HG02623 (cell line): ENCODE data around the gene ZDHHC24.
"Not testable (repeated sequence)": the region's sequence is repeated elsewhere in the genome, so short reads cannot be mapped to it uniquely, and the experiment has no call there.

ENCODE experiments used
- ATAC-seq: cut with Tn5 transposase; IDR thresholded peaks from one replicate; pipeline ENCODE4 v1.9.1; 2021; ENCODE audit warnings: moderate library complexity; ENCODE audit not compliant: unreplicated experiment

Gene ZDHHC24

DNA sequence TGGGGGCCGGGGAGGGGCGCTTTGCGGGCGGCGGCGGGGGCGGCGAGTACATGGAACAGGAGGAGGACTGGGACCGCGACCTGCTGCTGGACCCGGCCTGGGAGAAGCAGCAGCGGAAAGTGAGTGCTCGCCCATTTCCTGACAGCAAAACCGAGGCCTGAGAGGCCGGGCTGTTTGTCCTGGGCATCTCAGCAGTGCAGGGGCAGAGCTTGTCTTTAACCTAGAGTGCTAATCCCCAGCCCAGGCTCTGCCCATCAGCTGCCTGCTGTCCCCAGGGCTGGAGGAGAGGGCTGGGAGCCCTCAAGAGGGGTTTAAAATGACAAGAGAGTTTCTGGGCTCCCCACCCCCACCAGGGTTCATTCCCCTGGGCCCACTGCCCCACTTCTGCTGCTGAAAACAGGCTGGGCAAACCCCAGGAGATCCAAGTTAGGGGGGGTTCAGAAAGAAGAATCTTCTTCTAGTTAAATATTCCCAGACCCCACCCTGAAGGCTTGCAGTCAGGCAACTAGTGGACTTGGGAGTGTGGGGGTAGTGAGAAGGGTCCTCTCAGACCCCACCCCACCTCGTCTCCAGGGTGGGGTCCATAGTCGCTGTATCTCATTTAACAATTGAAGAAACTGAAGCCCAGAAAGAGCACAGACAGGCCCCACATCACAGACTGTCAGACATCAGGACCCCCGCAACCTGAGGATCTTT is 1.3 kb upstream of the ZDHHC24 start:
- no peak for ATAC-seq

DNA sequence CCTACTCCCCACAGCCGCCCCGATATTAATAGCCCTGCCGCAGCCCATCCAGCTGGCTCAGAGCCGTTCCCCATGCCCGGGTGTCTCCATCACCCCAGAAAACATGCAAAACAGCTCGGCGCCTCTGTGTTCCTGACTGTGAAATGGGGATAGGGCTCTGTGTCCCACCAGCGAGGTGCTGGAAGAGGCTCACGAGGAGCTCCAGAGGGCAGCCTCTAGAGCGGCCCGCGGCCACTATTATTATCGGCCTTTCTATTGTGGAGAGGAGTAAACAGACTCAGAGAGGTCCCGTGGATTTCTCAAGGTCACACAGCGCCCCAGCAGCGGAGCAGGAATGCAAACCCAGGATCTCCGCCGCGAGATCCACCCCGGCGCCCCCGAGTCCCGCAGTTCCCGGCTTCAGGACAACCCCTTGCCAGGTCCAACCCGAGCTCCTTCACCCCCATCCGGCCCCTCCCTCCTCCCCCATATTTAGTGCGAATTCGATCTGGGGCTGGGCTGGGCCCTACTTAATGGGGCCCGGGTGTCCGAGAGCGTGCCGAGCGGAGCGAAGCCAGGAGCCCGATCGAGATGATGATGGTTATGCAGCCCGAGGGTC is 619 bp upstream of the ZDHHC24 start, which contains the start of gene ACTN3:
ACTN3 (plus strand) TSS at position 536 of the 598 bp plus-strand sequence; CDS start at position 571, 35 bp downstream.
- no peak for ATAC-seq

DNA sequence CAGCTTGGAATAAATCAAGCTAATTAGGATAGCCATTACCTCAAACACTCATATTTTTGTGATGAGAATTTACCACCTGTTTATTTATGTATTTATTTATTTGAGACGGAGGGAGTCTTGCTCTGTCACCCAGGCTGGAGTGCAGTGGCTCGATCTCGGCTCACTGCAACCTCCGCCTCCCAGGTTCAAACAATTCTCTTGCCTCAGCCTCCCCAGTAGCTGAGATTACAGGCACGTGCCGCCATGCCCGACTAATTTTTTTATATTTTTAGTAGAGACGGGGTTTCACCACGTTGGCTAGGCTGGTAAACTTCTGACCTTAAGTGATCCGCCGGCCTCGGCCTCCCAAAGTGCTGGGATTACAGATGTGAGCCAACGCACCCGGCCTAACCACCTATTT is 896 bp downstream of the ZDHHC24 start:
- ATAC-seq, result not testable (repeated sequence)

DNA sequence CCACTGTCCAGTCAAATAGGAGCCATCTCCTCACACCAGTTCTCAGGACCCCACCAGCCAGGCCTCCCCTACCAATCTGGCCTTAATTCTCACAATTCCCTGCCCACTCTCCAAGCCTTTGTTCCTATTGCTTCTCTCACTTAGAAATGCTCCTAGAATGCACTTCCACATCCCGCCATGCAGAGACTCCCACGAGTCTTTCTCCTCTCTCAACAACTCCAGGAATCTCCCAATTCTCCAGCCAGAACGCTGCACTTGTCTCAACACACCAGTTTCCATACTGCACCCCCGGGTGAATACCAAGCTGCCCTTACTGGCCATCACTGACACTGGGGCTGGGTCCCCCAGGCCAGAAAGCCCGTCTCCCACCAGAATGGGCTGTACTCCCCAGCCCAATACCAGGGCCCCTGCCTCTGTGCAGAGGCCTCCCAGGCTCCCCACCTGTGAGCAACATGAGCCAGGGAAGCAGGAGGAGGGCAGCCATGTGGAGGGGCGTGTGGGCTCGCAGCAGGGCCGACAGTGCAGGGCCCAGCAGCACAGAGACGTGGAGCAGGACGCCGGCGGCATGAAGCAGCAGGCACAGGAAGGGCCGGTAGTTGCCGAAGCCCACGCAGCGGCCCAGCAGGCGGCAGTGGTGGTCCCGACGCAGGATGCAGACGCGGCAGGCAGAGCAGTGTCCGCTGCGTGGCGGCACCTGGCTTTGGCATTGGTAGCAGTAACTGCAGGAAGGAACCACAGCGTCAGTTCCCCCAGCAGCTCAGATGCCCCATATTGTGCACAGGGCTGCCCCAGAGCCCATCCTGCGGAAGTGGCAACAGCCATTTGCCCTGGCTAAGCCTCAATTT is 2.4 kb downstream of the ZDHHC24 start:
- ATAC-seq, result no peak

DNA sequence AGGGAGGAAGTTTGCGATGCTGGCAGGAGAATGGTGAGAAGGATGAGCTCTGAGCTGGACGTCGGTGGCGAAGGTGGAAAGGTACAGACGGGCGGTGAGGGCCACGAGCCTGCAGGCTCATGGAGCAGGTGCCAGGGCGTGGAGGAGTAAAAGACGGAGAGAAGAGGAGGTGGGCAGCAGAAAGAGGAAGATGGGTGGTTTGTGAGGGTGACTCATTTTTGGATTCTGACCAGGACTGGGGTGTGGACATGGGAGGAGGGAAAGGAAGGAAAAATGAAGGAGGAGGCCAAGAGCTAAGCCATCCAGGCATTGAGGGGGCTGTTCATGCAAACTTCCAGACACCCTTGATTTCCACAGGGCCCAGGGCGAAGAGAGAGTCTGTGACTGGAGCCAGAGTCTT is 3.5 kb downstream of the ZDHHC24 start:
- ATAC-seq, result no peak

DNA sequence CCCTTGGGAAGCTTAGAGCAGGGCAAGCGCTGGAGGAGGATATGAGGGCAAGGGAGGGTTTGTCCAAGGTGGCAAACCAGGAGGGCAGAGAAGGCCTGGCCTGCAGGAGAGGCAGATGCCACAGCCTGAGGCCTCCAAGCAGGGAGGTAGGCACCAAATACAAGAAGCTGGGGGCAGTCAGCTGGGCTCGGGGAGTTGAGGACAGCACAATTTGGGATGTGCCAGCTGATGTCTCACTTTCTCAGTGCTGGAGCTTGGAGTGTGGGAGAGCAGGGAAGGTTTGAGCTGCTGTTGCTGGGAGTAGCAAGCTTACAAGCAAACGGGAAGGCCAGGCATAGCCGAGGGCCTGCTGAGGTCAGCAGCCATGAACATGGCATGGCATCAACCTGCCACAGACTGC is 4.0 kb downstream of the ZDHHC24 start:
- ATAC-seq, result no peak

DNA sequence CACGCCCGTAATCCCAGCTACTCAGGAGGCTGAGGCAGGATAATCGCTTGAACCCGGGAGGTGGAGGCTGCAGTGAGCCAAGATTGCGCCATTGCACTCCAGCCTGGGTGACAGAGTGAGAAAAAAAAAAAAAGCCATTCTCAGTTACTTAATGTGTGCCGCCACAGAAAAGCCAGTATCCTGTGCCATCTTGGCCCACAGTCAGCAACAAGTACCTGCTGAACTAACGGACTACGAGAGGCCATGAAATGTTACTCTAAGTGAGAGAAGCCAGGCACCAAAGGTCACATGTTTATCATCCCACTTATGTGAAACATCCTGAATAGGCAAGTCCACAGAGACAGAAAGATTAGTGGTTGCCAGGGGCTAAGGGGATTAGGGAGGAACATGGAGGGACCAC is 5.2 kb downstream of the ZDHHC24 start:
- not testable (repeated sequence) for ATAC-seq

DNA sequence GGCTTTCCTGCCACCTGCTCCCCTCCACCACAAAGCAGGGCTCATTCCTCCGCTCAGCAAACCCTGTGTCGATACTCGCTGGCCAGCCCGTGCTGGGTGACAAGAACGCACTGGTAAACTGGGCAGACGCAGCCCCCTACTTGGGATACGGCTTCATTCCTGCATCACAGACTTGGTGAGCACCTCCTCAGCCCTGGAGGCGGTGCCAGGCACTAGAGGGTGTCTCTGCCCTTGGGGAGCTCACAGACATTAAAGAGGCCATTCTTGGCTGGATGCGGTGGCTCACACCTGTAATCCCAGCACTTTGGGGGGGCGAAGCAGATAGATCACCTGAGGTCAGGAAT is 6.0 kb downstream of the ZDHHC24 start:
- ATAC-seq, result no peak

DNA sequence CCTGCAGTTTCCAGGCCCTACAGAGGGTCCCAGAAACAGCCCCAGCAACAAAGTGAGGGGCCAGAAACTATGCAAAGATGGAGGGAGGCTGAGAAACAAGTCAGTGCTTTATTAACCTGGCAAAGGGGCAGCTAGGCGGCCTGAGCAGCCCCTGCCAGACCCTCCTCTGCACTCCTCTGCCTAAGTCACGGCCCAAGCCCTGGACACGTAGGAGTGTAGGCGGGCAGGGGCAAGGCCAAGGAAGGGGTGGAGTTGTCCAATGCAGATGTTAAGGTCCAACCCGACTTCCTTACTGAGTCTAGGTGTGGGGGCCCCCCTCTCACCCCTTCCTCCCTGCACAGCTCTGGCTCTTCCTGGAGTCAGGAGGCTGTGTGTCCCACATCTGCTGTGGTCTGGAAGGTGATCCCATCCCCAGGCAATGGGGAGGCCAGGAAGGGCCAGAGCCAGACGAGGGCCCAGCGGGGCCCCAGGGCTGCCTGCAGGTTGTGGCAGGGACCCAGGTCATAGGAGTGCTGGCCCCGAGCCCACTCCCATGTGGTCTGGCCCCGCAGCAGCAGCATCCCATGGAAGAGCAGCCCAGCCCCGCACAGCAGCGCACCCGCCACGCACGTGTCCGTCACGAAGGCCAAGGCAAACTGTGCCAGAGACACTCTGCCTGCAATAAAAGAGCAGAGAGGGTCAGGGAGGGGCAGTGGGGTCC is 6.5 kb downstream of the ZDHHC24 start:
- no peak for ATAC-seq

DNA sequence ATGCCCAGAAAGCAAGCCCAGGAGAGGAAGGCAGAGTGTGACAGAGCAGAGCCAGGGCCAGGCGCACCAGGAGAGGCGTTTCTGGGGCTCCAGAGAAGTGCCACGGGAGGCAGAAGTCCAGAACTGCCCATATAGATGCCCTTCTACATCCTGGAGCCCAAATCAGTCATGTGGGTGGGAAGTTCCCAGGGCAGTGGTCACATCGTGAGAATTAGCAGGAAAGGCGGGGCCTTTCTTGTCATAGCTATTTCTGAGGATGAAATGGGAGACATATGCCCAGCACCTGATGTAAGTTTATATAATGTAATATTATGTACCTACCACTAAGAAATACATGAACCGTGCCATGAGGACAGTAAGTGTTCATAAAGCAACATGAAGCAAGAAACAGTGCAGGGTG is 13.1 kb downstream of the ZDHHC24 start:
- ATAC-seq, result no peak

DNA sequence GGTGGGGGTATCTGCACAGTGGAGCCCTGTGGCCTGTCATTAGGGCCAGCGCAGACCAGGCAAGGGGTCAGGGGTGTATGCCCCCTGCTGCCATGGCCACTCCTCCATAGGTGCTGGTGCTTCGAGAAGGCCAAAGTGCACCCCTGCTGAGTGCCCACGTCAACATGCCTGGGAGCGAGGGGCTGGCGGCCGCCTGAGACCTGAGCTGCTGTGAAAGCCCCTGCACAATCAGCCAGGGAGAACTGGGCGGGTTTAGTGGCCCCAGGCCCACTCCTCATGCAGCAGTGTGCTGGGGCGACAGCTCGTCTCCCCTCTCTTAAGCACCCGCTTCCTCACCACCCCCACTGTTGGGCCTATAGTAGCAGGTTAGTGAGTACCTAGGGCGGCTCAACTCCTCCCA is 14.0 kb downstream of the ZDHHC24 start:
- no peak for ATAC-seq

DNA sequence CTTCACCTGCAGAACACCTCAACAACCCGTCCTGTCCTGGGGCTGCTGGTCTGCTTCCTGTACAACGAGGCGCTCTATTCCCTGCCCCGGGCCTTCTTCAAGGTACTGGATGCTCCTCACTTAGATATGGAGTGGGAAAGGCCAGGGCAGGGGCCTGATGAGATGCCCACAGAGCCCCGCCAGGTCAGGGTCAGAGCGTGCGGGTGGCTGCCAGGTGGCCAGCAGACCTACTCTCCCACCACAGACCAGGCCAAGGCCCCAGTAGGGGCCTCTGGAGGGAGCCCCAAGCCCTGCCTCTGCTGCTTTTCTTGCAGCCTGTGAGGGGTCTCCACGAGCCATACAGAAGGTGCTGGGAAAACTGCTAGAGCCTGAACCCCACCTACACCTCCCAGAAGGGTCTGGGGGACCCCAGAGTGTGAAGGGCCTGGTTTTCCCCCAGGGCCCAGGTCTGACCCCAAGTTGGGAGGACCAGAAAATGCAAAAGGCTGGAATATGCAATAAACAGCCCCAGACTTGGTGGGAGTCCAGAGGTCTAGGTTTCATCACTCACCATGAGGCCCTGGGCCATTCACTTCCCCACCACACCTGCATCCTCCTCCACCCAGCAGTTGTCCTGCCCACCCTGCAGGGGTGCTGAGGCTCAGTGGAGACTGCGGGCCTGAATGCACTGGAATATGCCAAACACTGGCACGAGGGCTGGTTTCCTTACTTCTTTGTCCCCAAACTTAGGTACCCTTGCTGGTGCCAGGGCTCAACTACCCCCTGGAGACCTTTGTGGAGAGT is 14.7 kb downstream of the ZDHHC24 start:
- ATAC-seq, result no peak

DNA sequence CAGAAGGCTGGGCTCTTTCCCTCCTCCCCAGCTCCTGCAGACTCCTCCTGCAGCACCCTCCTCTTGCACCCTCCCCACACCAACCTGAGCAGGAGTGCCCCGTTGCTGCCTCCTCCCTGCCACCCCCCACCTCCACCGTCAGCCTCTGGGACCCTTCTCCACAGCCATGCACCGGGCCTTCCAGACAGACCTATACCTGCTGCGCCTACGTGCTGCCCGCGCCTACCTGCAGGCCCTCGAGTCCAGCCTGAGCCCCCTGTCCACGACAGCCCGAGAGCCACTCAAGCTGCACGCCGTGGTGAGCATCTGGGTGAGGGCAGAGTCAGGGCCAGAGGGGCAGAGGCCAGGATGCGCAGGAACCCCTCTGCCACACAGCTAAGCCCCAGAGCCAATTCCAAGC is 16.2 kb downstream of the ZDHHC24 start:
- ATAC-seq, result no peak

DNA sequence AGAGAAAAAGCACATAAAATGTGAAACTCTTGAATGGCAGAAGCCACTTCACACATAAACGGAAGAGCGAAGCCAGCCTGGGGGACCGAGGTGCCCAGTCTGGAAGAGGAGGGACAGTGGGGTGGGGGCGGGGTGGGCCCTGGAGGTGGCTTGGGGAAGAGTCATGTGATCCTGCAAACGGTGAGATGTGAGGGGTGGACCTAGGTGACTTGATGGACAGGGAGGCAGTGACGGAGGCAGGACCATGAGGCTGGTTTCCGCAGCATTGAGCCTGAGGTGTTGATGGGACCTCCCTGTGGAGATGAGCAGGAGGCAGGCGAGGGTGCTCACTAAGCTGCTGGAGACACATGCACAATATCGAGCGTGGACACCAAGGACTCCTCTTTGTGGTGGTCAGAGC is 16.8 kb downstream of the ZDHHC24 start:
- ATAC-seq, result no peak

DNA sequence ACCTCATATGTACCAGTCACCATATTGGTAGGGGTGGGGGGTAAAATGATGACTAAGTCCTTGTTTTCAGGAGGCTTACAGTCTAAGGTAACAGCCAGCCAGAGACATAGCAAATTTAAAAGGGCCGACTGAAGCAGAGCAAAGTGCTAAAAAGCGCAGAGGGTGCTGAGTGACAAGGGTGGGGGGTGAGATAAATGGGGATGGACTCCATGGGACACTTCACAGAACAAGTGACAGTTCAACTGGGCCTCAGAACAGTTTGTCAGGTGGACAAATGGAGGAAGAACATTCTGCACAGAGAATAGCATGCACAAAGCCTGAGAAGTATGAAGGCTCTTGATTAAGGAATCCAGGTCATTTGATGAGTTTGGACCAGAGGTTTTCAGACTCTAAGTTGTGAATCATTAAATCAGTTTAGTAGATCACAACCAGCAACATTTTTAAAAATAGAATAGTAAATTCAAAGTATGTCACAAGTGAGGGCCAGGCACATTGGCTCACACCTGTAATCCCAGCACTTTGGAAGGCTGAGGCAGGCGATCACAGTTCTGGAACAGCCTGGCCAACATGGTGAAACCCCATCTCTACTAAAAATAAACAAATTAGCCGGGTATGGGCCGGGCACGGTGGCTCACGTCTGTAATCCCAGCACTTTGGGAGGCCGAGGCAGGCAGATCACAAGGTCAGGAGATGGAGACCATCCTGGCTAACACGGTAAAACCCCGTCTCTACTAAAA is 21.4 kb downstream of the ZDHHC24 start:
- ATAC-seq, result no peak

DNA sequence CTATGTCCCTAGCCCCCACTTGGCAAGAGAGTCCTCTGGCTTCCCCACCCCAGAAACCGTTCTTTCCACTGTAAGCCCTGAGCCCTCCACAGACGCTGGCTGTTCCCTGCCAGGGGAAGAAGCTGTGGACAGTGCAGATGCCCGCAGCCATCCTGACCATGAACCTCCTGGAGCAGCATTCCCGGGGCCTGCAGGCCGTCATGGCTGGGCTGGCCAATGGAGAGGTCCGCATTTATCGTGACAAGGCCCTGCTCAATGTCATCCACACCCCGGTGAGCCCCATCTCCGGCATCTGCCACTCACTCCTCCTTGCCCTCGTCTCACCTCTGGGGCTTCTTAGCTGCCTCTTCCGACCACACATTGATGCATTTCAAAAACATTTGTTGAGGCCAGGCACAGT is 22.2 kb downstream of the ZDHHC24 start:
- ATAC-seq, result no peak

DNA sequence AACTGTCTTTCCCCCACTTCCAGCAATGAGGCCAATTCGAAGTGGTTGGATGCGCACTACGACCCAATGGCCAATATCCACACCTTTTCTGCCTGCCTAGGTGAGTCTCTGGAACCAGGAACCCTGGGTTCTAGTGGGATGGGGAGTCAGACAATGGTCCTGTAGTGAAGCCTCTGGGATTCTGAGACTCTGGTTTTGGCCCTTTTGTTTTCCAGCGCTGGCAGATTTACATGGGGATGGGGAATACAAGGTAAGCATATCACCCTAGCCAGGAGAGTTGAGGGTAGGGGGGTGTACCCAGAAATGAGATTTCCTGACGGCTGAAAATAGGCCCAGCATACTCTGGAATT is 34.9 kb downstream of the ZDHHC24 start:
- no peak for ATAC-seq

DNA sequence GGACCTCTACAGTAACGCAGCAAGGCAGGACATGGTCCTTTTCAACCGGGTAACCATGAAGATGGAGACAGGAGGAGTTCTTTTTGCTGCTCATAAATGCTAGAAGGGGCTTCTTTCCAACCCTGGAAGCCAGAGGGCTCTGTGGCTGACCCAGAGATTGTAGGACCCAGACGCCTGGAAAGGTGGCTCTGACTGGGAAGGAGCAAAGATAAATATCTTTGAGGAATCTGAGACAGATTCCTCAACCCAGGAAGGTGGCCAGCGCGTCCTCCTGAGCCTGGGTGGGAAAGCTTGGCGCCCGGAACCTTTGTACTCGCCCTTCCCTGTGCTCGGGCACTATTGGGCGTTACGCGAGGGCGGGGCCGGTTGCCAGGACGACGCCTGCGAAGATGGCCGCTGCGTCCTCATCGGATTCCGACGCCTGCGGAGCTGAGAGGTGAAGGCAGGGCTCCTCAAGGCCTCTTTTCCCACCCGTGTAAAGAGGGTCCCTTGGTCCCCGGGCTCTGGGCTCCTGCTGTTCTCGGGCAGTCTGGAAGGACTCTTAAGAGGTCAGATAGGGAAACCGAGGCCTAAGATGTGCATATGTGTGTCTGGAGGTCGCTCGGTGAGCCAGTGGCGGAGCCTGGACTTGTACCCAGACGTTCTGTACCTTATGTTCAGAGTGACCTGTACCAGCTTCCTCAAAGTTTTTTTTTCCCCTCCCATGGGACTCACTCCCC is 35.4 kb downstream of the ZDHHC24 start, which contains the start of gene BBS1:
BBS1 (plus strand) TSS at position 365 of the 719 bp plus-strand sequence; CDS start at position 390, 25 bp downstream.
- peak; percentile 68 for ATAC-seq

DNA sequence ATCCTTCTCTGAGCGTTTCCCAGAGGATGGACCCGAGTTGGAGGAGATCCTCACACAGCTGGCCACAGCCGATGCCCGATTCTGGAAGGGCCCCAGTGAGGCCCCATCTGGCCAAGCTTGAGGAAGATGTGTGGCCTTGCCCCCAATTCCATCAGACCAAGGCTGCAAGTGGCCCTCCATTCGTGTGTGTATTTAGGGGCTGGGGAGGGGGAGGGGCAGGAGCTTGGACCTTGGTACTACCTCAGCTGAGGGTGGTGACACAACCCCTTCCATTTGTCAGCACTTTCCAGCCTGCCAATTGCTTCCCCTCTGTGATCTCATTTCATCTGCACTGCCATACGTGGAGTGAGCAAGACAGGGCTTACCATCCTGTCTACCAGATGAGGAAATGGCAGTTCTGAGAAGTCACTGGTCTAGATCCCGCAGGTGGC is 36.7 kb downstream of the ZDHHC24 start:
- no peak for ATAC-seq
